Adrenal gland (tissue), 5 donors: Measurements from ENCODE around the gene SYNE1.

Experiments used
- CTCF ChIP-seq, 6 experiments: fragments of 450-650 bp in 4 of 6; fragments of 200-600 bp in 2 of 6; sonication (generic) in 1 of 6; IDR thresholded peaks; 1 replicate in 5 of 6; 2 replicates in 1 of 6; pipeline versions ENCODE4 v1.5.1 to v1.8.0; 2016 to 2021; ENCODE audit warnings: antibody characterized with exemption in 6 of 6, mild to moderate bottlenecking in 2 of 6, moderate library complexity in 1 of 6
- POLR2A ChIP-seq, 2 donors: fragments of 450-650 bp; IDR thresholded peaks; one replicate each; pipeline ENCODE4 v1.6.1; 2017; ENCODE audit warnings: antibody characterized with exemption in 2 of 2, mild to moderate bottlenecking in 2 of 2, moderate library complexity in 1 of 2
- donor health status: DM: no; HTN: no; CAD: no.

- TF ChIP-seq CTCF (IDR thresholded peaks at IDR 0.05), result no peak
- no peak for TF ChIP-seq POLR2A (IDR thresholded peaks at IDR 0.05)
These were observed 4.9 kb downstream of the SYNE1 start for GRCh38 chr6:152632121-152632782.
